Glutamatergic neuron (in vitro differentiated cells): ENCODE data around the gene FARS2. TPM values are rescaled to one million over a fixed set of nuclear protein-coding genes. Genes with fewer than 3 reads are reported as not detected.

Experiments used
- DNase-seq: peaks from one replicate; pipeline ENCODE4 v3.0.0; 2022
- H3K27ac Mint-ChIP-seq: one replicate; pipeline ENCODE4 v1.8.0; 2020; ENCODE audit warnings: mild to moderate bottlenecking, mixed read lengths, inconsistent platforms; ENCODE audit not compliant: unreplicated experiment
- H3K27me3 Mint-ChIP-seq: one replicate; pipeline ENCODE4 v1.8.0; 2020; ENCODE audit warnings: mild to moderate bottlenecking, moderate library complexity, mixed read lengths, inconsistent platforms; ENCODE audit not compliant: unreplicated experiment
- H3K36me3 Mint-ChIP-seq: one replicate; pipeline ENCODE4 v1.8.0; 2020; ENCODE audit warnings: mild to moderate bottlenecking, mixed read lengths, inconsistent platforms; ENCODE audit not compliant: unreplicated experiment
- H3K4me1 Mint-ChIP-seq: one replicate; pipeline ENCODE4 v1.8.0; 2020; ENCODE audit warnings: mild to moderate bottlenecking, low read depth, mixed read lengths, inconsistent platforms; ENCODE audit not compliant: unreplicated experiment
- H3K4me3 Mint-ChIP-seq: one replicate; pipeline ENCODE4 v1.8.0; 2020; ENCODE audit warnings: mild to moderate bottlenecking, mixed read lengths, inconsistent platforms; ENCODE audit not compliant: unreplicated experiment
- H3K9me3 Mint-ChIP-seq: one replicate; pipeline ENCODE4 v1.8.0; 2020; ENCODE audit warnings: mild to moderate bottlenecking, moderate library complexity, mixed read lengths, inconsistent platforms; ENCODE audit not compliant: unreplicated experiment
- total RNA-seq: library from RNA; stranded (reverse); fragmentation: NEBNext Ultra II Directional; extraction: Animal tissue kit (Norgen Biotek cat#: 25700); gene quantifications from one replicate; pipeline ENCODE4 v1.2.1, GENCODE V29; 2021; ENCODE audit not compliant: unreplicated experiment
- TF ChIP-seq, protein P1 (sequence below): fragments of 200-600 bp; sonication (generic); IDR thresholded peaks from one replicate; pipeline ENCODE4 v1.5.0; 2021; ENCODE audit not compliant: partially characterized antibody, unreplicated experiment

The FARS2 gene
- total RNA-seq, 1 donor from 2014 or later = 14.2 TPM

- DNase-seq = no peak
- Mint-ChIP-seq H3K27me3 (peaks cover 2% of the 10 kb centered on the region), H3K4me3 (no peak overlapping the region), H3K36me3 (peaks cover 4% of the 10 kb centered on the region), H3K4me1 (peaks cover 22% of the 10 kb centered on the region), H3K27ac (no peak overlapping the region), H3K9me3 (peaks cover 1% of the 10 kb centered on the region)
- TF ChIP-seq, protein P1, sequence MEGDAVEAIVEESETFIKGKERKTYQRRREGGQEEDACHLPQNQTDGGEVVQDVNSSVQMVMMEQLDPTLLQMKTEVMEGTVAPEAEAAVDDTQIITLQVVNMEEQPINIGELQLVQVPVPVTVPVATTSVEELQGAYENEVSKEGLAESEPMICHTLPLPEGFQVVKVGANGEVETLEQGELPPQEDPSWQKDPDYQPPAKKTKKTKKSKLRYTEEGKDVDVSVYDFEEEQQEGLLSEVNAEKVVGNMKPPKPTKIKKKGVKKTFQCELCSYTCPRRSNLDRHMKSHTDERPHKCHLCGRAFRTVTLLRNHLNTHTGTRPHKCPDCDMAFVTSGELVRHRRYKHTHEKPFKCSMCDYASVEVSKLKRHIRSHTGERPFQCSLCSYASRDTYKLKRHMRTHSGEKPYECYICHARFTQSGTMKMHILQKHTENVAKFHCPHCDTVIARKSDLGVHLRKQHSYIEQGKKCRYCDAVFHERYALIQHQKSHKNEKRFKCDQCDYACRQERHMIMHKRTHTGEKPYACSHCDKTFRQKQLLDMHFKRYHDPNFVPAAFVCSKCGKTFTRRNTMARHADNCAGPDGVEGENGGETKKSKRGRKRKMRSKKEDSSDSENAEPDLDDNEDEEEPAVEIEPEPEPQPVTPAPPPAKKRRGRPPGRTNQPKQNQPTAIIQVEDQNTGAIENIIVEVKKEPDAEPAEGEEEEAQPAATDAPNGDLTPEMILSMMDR = no peak
These were observed 214.5 kb downstream of the FARS2 start for GRCh38 chr6:5475779-5476178.

- Mint-ChIP-seq H3K4me1 (peaks cover 30% of the 10 kb centered on the region), H3K9me3 (no peaks in the 10 kb centered on the region), H3K27me3 (peaks cover 4% of the 10 kb centered on the region), H3K4me3 (no peak overlapping the region), H3K36me3 (peaks cover 4% of the 10 kb centered on the region), H3K27ac (no peak overlapping the region)
- TF ChIP-seq, protein P1 = no peak
- DNase-seq = no peak
These were observed 217.1 kb downstream of the FARS2 start for GRCh38 chr6:5478380-5478779.

DNA sequence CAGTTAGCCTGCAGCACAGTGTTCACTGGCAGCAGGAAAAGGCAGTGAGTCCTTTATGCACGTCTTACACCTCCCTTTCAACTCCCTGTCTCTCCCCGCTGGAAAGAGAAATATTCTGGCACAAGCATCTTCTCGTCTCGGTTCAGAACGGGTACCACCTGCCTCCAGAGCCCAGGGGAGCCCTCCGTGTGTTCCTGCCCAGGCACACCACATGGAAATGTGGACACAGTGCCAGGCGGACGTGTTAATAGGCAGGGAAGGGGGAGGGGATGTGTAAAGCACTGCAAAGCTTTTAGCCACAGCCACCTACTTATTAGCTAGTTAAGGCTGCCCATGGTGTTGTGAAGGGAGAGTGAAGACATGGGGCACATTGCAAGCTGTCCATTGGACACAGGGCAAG is 219.7 kb downstream of the FARS2 start:
- Mint-ChIP-seq H3K4me1 (peaks cover 36% of the 10 kb centered on the region), H3K27ac (peak overlapping the region; percentile 87), H3K4me3 (peak overlapping the region; percentile 59), H3K27me3 (peaks cover 2% of the 10 kb centered on the region), H3K36me3 (no peaks in the 10 kb centered on the region), H3K9me3 (no peaks in the 10 kb centered on the region)
- DNase-seq = peak; percentile 35
- TF ChIP-seq, protein P1 = no peak

GRCh38 chr6:5481750-5482149 is 220.4 kb downstream of the FARS2 start:
- TF ChIP-seq, protein P1 = no peak
- no peak for DNase-seq
- Mint-ChIP-seq H3K27me3 (peaks cover 2% of the 10 kb centered on the region), H3K36me3 (no peaks in the 10 kb centered on the region), H3K9me3 (no peaks in the 10 kb centered on the region), H3K4me3 (no peak overlapping the region), H3K4me1 (peaks cover 36% of the 10 kb centered on the region), H3K27ac (no peak overlapping the region)

- no peaks in the 10 kb centered on the region for H3K36me3 Mint-ChIP-seq
- TF ChIP-seq, protein P1 = no peak
- no peak for DNase-seq
- H3K27me3 Mint-ChIP-seq = peaks cover 2% of the 10 kb centered on the region
- no peak overlapping the region for H3K27ac Mint-ChIP-seq
- peaks cover 36% of the 10 kb centered on the region for H3K4me1 Mint-ChIP-seq
- no peak overlapping the region for H3K4me3 Mint-ChIP-seq
- H3K9me3 Mint-ChIP-seq = no peaks in the 10 kb centered on the region
These were observed 221.3 kb downstream of the FARS2 start for GRCh38 chr6:5482619-5483018.
